CD4-positive, alpha-beta T cell (primary cell): ENCODE results near the gene CFAP61. TPM values are rescaled to one million over a fixed set of nuclear protein-coding genes. Genes with fewer than 3 reads are reported as not detected.

Source experiments
- ATAC-seq: fragments of 200-7000 bp; cut with Tn5 transposase; one replicate; pipeline ENCODE4 v1.10.0; 2022; ENCODE audit warnings: mild to moderate bottlenecking; ENCODE audit not compliant: poor library complexity
- CTCF ChIA-PET: fragments of 350-600 bp; sonication (Branson Sonifier 250); formaldehyde crosslinking; loops from one replicate; lab custom pipeline; 2021; ENCODE audit warnings: antibody characterized with exemption, inconsistent platforms; lab: Charles Lee
- POLR2A ChIA-PET: fragments of 350-600 bp; sonication (Branson Sonifier 250); formaldehyde crosslinking; loops from one replicate; lab custom pipeline; 2021; ENCODE audit warnings: antibody characterized with exemption, inconsistent platforms; lab: Charles Lee
- DNase-seq, 14 experiments: peaks; one replicate each; pipeline ENCODE4 v3.0.0-alpha.2; 2013 to 2020; ENCODE audit warnings: mixed read lengths in 2 of 14
- H3K27ac ChIP-seq, 2 donors: one replicate each; pipeline versions ENCODE4 v1.5.1 to v1.7.0; 2013; ENCODE audit warnings: low read length in 2 of 2, low read depth in 1 of 2, mild to moderate bottlenecking in 1 of 2
- H3K27me3 ChIP-seq, 2 experiments: 1 replicate in 1 of 2; 2 replicates in 1 of 2; pipeline versions ENCODE4 v1.6.1 to v1.7.0; 2013; ENCODE audit warnings: low read length in 2 of 2, control low read depth in 1 of 2, mild to moderate bottlenecking in 1 of 2, moderate library complexity in 1 of 2; ENCODE audit not compliant: insufficient read depth in 2 of 2, control insufficient read depth in 1 of 2
- H3K36me3 ChIP-seq: one replicate; pipeline ENCODE4 v1.6.1; 2013; ENCODE audit warnings: low read length, control low read depth; ENCODE audit not compliant: insufficient read depth
- H3K4me1 ChIP-seq: one replicate; pipeline ENCODE4 v1.6.1; 2013; ENCODE audit warnings: low read length, control low read depth; ENCODE audit not compliant: insufficient read depth
- H3K4me3 ChIP-seq: one replicate; pipeline ENCODE4 v1.5.1; 2013; ENCODE audit warnings: mild to moderate bottlenecking, low read length, moderate library complexity
- H3K9me3 ChIP-seq, 2 experiments: 1 replicate in 1 of 2; 2 replicates in 1 of 2; pipeline versions ENCODE4 v1.6.1 to v1.7.0; 2013; ENCODE audit warnings: low read length in 2 of 2, mild to moderate bottlenecking in 2 of 2, control low read depth in 1 of 2, moderate library complexity in 1 of 2; ENCODE audit not compliant: control insufficient read depth in 1 of 2, insufficient read depth in 1 of 2
- H3K27ac Mint-ChIP-seq: one replicate; pipeline ENCODE4 v1.8.0; 2020; ENCODE audit warnings: mixed read lengths
- H3K27me3 Mint-ChIP-seq: one replicate; pipeline ENCODE4 v1.8.0; 2021; ENCODE audit warnings: mixed read lengths
- H3K36me3 Mint-ChIP-seq: one replicate; pipeline ENCODE4 v1.8.0; 2021; ENCODE audit warnings: low read depth, mixed read lengths
- H3K4me1 Mint-ChIP-seq: one replicate; pipeline ENCODE4 v1.8.0; 2021; ENCODE audit warnings: low read depth, mixed read lengths
- H3K4me3 Mint-ChIP-seq: one replicate; pipeline ENCODE4 v1.8.0; 2020; ENCODE audit warnings: mild to moderate bottlenecking, mixed read lengths
- H3K9me3 Mint-ChIP-seq: one replicate; pipeline ENCODE4 v1.8.0; 2020; ENCODE audit warnings: mixed read lengths
- CTCF ChIP-seq: fragments of 200-600 bp; IDR thresholded peaks from one replicate; pipeline ENCODE4 v1.8.0; 2022; ENCODE audit warnings: antibody characterized with exemption, mild to moderate bottlenecking
- intact Hi-C, 2 experiments: fragments of 100-400 bp; cut with DNase I in 1 of 2; cut with micrococcal nuclease in 1 of 2; formaldehyde crosslinking; loops; one replicate each; pipeline versions ENCODE4 v1.15.1 to v1.9.0; 2023 to 2025; cut with DNase I, micrococcal nuclease
- total RNA-seq, 174 experiments: library from RNA in 2 of 174; stranded (reverse) in 2 of 174; gene quantifications; one replicate each; pipeline ENCODE4 v1.2.3 and lab custom pipeline; 2021 to 2026

The CFAP61 gene
- total RNA-seq, 2 experiments from 2014 or later: not detected

DNA sequence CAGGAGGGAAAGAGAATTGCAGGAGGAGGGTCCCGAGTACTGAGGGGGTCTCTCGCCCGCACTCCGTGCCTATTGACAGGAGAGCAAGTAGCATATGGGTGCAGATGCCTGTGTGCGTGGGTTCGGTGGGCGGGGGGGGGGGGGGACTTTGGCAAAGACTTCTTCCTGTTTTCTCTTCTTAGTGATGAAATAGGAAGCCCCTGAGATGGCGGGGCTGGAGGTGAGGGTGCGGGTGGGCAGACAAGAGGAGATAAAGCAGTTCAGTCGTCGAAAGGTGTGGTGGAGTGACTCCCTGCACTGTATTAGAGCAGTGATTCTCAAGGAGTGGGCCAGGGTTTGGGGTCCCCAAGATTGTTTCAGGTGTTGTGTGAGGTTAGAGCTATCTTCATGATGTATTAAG, 31.4 kb upstream of the CFAP61 start:
- no peaks in the 10 kb centered on the region for H3K27me3 ChIP-seq
- Mint-ChIP-seq H3K36me3 (peaks cover 65% of the 10 kb centered on the region), H3K4me1 (peaks cover 60% of the 10 kb centered on the region), H3K27ac (peak overlapping the region; percentile 88), H3K9me3 (no peaks in the 10 kb centered on the region), H3K4me3 (peak overlapping the region; percentile 60), H3K27me3 (no peaks in the 10 kb centered on the region)
- no peak overlapping the region for H3K4me3 ChIP-seq
- H3K27ac ChIP-seq: no peak overlapping the region
- POLR2A ChIA-PET: interaction anchor here (1.5 kb wide), 1 partner anchor 32 kb away, joined by 7 read pairs; the partner anchor contains the start of genes CFAP61 and CRNKL1
- peaks cover 38% of the 10 kb centered on the region for H3K4me1 ChIP-seq
- H3K36me3 ChIP-seq: peaks cover 21% of the 10 kb centered on the region
- CTCF ChIA-PET: no interaction called here
- intact Hi-C loops: no loop called here
- TF ChIP-seq CTCF: no peak
- DNase-seq: no peak
- no peaks in the 10 kb centered on the region for H3K9me3 ChIP-seq
- ATAC-seq: no peak

DNA sequence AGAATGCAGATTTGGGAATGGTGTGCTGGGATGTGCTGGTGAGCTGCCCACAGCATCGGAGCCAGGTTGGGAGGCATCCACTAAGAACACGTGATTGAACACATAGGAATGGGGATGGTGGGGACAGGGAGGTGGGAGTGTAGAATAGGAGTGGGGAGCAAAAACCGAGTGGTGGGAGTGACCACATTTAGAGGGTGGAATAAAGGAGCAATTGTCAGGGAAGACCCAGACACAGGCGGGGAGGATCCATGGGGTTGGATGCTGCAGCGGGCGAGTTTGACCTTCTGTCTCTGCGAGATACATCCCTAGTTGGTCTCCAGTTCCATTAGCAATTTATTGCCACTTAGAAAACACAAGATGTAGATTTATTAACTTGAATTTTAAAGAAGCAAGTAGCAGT, 30.5 kb upstream of the CFAP61 start:
- ATAC-seq: no peak
- peak overlapping the region; percentile 88 for H3K27ac Mint-ChIP-seq
- POLR2A ChIA-PET: no interaction called here
- no peaks in the 10 kb centered on the region for H3K9me3 ChIP-seq
- H3K4me3 Mint-ChIP-seq: no peak overlapping the region
- intact Hi-C loops: no loop called here
- H3K4me1 ChIP-seq: peaks cover 33% of the 10 kb centered on the region
- TF ChIP-seq CTCF: no peak
- H3K36me3 Mint-ChIP-seq: peaks cover 72% of the 10 kb centered on the region
- CTCF ChIA-PET: no interaction called here
- H3K9me3 Mint-ChIP-seq: no peaks in the 10 kb centered on the region
- H3K27me3 Mint-ChIP-seq: no peaks in the 10 kb centered on the region
- peaks cover 24% of the 10 kb centered on the region for H3K36me3 ChIP-seq
- H3K4me1 Mint-ChIP-seq: peaks cover 59% of the 10 kb centered on the region
- H3K27ac ChIP-seq: no peak overlapping the region
- H3K4me3 ChIP-seq: no peak overlapping the region
- DNase-seq: no peak
- no peaks in the 10 kb centered on the region for H3K27me3 ChIP-seq

DNA sequence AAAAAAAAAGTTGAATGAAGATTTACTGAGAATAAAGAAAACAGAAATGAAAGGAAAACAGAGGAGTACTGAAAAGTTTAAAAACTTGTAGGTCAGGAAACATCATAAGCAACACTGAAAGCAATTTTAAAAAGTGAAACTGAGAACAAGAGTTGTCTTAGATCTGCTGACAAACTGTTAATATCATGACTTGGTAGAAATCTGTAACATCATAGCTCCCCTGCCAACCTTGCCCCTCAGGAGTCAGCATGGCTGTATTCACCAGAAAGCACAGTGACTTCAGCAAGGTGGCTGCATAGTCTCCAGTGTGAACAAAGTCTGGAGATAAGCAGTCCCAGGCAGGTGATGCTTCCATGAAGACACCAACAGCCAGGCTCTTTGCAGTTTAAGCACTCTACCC, 29.8 kb upstream of the CFAP61 start:
- H3K9me3 ChIP-seq: no peaks in the 10 kb centered on the region
- intact Hi-C loops: no loop called here
- no peaks in the 10 kb centered on the region for H3K9me3 Mint-ChIP-seq
- no peak overlapping the region for H3K27ac Mint-ChIP-seq
- H3K27me3 ChIP-seq: no peaks in the 10 kb centered on the region
- no peak overlapping the region for H3K4me3 ChIP-seq
- no peak overlapping the region for H3K4me3 Mint-ChIP-seq
- ChIA-PET POLR2A (no interaction called here), CTCF (no interaction called here)
- peaks cover 31% of the 10 kb centered on the region for H3K4me1 ChIP-seq
- peaks cover 72% of the 10 kb centered on the region for H3K36me3 Mint-ChIP-seq
- no peak for DNase-seq
- no peaks in the 10 kb centered on the region for H3K27me3 Mint-ChIP-seq
- ATAC-seq: no peak
- H3K4me1 Mint-ChIP-seq: peaks cover 55% of the 10 kb centered on the region
- H3K27ac ChIP-seq: no peak overlapping the region
- no peak for TF ChIP-seq CTCF
- peaks cover 31% of the 10 kb centered on the region for H3K36me3 ChIP-seq
